Measurements from ENCODE around the gene SH2D7.
"Not testable (repeated sequence)": the region's sequence is repeated elsewhere in the genome, so short reads cannot be mapped to it uniquely, and the experiment has no call there.

SH2D7 gene

GRCh38 chr15:78146425-78147154, 54.2 kb downstream of the SH2D7 start:
- no peak for DNase-seq

- no peak for DNase-seq
These were observed 55.2 kb downstream of the SH2D7 start for GRCh38 chr15:78147566-78147965.

GRCh38 chr15:78148392-78149067, 56.2 kb downstream of the SH2D7 start:
- DNase-seq: no peak

- peak; percentile 99 for DNase-seq
These were observed 56.9 kb downstream of the SH2D7 start, which contains the start of gene IDH3A for GRCh38 chr15:78149068-78149804. Gene IDH3A (plus strand): TSS chr15:78149362. CDS start chr15:78149404, 42 bp downstream.

- DNase-seq: no peak
These were observed 57.7 kb downstream of the SH2D7 start for GRCh38 chr15:78149805-78150751.

GRCh38 chr15:78151075-78151474, 58.7 kb downstream of the SH2D7 start:
- not testable (repeated sequence) for DNase-seq

Data from activated CD4-positive, alpha-beta T cell treated with anti-CD3 and anti-CD28 coated beads, Interleukin-2, amount 50 U/mL, for 16 hours (primary cell).